Activated CD4-positive, alpha-beta T cell treated with anti-CD3 and anti-CD28 coated beads, Interleukin-2, amount 10 ng/mL, durations not matched to agents 24 days and 14 days (primary cell): Measurements from ENCODE around the gene SMIM45.
A peak's percentile ranks its signal among the peaks of the same experiment; 100 is the strongest.

ENCODE experiments used
- DNase-seq: peaks from one replicate; pipeline ENCODE4 v3.0.0; 2022
- H3K27ac Mint-ChIP-seq: one replicate; pipeline ENCODE4 v1.8.0; 2022; ENCODE audit warnings: mild to moderate bottlenecking, mixed read lengths
- H3K27me3 Mint-ChIP-seq: one replicate; pipeline ENCODE4 v1.8.0; 2022; ENCODE audit warnings: mixed read lengths
- H3K36me3 Mint-ChIP-seq: one replicate; pipeline ENCODE4 v1.8.0; 2022; ENCODE audit warnings: low read depth, mild to moderate bottlenecking, mixed read lengths
- H3K4me1 Mint-ChIP-seq: one replicate; pipeline ENCODE4 v1.8.0; 2021; ENCODE audit warnings: mixed read lengths
- H3K4me3 Mint-ChIP-seq: one replicate; pipeline ENCODE4 v1.8.0; 2022; ENCODE audit warnings: mild to moderate bottlenecking, moderate library complexity, mixed read lengths
- H3K9me3 Mint-ChIP-seq: one replicate; pipeline ENCODE4 v1.8.0; 2021; ENCODE audit warnings: mixed read lengths
- intact Hi-C: fragments of 100-400 bp; cut with micrococcal nuclease; formaldehyde crosslinking; loops from one replicate; pipeline ENCODE4 v1.15.1; 2023

Gene SMIM45

GRCh38 chr22:41912338-41913039 lies 39.5 kb upstream of the SMIM45 start:
- Mint-ChIP-seq H3K36me3 (peaks cover 18% of the 10 kb centered on the region), H3K9me3 (no peaks in the 10 kb centered on the region), H3K27me3 (peaks cover 47% of the 10 kb centered on the region), H3K4me3 (peak overlapping the region; percentile 79), H3K27ac (no peak overlapping the region), H3K4me1 (peaks cover 35% of the 10 kb centered on the region)
- intact Hi-C loops, result no loop called here
- no peak for DNase-seq

DNA sequence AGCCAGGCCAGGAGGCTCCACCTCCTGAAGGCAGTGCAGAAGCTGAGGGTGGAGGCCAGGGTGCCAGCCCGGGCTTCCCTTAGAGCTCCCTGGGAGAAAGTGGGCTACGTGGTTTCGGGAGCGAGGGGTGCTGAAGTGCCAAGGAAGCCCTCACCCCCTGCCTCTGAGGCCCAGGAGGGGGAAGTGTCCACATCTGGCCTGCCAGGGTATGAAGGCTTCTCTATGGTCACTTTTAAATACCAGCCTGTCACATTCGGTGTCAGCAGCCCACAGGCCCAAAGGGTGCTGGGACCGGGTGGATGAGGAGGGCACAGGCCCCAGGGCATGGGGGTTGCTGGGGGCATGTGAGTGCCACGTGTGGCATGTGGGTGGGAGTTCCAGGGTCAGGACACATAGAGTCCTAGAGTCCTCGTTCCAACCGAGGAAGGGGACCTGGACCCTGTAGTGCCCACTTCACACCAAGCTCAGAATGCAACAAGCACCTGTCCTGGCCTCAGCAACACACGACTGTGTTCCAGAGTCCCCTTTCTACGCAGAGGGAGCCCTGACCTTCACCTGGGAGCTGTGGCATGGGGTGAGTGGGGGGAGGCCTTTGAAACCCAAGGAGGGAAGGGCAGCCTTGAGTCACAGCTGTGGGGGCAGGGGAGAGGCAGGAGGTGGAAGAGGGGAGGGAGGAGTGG lies 38.8 kb upstream of the SMIM45 start:
- Mint-ChIP-seq H3K4me1 (peaks cover 35% of the 10 kb centered on the region), H3K27ac (peak overlapping the region; percentile 73), H3K9me3 (no peaks in the 10 kb centered on the region), H3K27me3 (peaks cover 47% of the 10 kb centered on the region), H3K36me3 (peaks cover 16% of the 10 kb centered on the region), H3K4me3 (peak overlapping the region; percentile 79)
- DNase-seq, result no peak
- intact Hi-C loops, result no loop called here

DNA sequence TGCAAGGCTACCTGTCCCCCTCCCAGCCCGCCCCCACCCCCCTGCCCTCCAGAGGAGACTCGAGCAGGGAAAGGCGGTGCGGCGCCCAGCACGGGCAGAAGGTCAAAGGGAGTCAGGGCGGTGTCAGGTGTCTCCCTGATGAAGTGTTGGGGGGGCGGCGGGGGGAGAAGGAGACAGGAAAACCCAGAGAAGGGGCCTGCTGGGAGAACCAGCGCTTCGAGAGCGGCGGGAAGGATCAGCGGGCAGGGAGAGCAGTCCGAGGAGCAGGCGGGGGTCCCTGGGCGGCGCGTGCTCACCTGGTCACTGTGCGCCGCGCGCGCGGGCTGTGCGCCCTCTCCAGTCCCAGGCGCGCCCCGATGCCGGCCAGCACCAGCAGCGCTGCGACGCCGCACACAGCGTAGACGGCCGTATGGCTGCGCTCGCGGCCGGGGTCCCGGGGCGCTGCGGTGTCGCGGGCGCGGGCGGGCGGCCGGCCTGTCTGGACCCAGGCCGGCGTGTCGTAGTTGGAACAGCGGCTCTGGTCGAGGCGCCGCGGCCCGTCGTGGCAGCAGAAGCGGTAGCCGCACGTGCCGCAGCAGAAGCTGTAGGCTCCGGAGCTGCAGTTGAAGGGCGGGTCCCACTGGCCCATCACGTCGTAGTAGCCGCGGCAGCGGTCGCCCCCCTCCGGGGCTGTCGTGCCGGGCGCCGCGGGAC lies 38.0 kb upstream of the SMIM45 start:
- Mint-ChIP-seq H3K27ac (peak overlapping the region; percentile 34), H3K36me3 (peaks cover 14% of the 10 kb centered on the region), H3K27me3 (peaks cover 44% of the 10 kb centered on the region), H3K9me3 (no peaks in the 10 kb centered on the region), H3K4me1 (peaks cover 30% of the 10 kb centered on the region), H3K4me3 (peak overlapping the region; percentile 60)
- intact Hi-C loops, result no loop called here
- no peak for DNase-seq

- intact Hi-C loops, result no loop called here
- Mint-ChIP-seq H3K27me3 (peaks cover 42% of the 10 kb centered on the region), H3K4me1 (peaks cover 30% of the 10 kb centered on the region), H3K27ac (no peak overlapping the region), H3K36me3 (peaks cover 12% of the 10 kb centered on the region), H3K4me3 (no peak overlapping the region), H3K9me3 (no peaks in the 10 kb centered on the region)
- no peak for DNase-seq
Measured at GRCh38 chr22:41914611-41915034, 37.3 kb upstream of the SMIM45 start.

DNA sequence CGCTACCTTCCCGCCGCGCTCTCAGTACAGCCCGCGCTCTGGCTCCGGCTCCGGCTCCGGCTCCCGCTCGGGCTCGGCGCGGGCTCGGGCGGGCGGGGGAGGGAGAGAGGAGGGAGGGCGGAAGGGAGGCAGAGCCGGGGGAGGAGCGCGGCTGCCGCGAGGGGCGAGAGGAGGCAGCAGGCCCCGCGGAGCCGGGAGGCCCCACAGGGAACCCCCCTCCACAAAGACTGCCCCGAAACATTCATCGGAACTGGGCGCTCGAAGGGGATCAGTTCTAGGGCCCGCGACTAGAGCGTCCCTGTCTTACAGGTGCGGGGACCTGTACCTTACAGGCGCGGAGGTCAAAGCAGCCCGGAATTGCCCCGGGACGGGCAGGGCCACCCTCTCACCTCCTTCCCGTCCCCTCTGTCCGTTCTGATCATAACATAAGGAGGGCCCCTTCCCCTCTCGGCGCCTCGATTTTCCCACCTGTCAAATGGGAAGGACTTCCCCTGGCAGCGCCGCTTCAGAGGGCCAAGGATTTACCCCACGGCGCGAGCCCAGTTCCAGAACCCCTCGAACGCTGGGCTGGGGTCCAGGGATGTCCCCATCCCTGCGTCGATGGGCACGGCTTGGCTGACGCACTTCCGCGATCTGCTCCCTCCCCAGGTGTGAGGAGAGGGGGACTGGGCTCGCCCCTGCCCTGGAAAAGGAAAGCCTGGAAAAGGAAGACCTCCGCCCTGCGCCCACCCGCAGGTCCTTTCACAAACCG lies 36.7 kb upstream of the SMIM45 start, which contains the start of gene SHISA8:
TSS of gene SHISA8 (minus strand) at position 40 of the 751 bp plus-strand sequence. CDS start 407 bp downstream, outside the sequence.
- peak within 1 kb of the TSS; percentile 45 for H3K27ac Mint-ChIP-seq
- H3K9me3 Mint-ChIP-seq, result no peaks in the 10 kb centered on the region
- intact Hi-C loops, result no loop called here
- H3K36me3 Mint-ChIP-seq, result peaks cover 12% of the 10 kb centered on the region
- peak; percentile 90 for DNase-seq
- peaks cover 30% of the 10 kb centered on the region for H3K4me1 Mint-ChIP-seq
- peak within 1 kb of the TSS; percentile 66 for H3K4me3 Mint-ChIP-seq
- peaks cover 42% of the 10 kb centered on the region for H3K27me3 Mint-ChIP-seq

DNA sequence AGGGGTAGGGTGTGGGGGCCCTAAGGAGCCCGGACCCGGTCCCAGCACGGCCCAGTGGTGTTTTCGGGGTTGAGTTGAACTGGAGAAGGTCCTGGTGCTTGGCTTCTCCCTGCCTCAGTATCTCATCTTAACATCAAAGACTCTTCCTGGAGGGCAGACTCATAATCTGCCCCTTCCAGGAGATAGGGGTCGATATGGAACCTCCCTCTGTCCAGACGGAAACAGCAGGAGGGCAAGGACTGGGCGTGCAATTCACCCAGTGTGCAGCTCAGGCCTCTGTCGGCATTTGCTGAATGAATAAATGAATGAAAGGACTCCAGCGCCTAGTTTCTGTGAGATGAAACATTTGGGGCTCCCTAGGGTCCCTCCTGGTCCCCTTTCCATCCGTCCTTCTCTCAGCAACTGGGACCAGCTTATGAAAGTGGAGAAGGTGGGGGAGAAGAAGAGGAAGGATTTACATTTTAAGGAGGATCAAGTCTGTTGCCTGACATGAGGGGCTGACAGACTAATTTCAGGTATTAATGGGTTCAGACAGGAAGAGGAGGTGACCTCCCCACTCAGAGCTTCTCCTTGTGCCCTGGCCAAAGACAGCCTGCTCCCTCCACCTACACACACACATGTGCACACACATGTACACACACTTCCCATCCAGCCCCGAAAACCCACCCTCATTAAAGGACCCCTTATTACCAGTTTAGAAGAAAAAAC lies 36.0 kb upstream of the SMIM45 start:
- intact Hi-C loops, result no loop called here
- peaks cover 12% of the 10 kb centered on the region for H3K36me3 Mint-ChIP-seq
- H3K27ac Mint-ChIP-seq, result peak overlapping the region; percentile 45
- DNase-seq, result no peak
- no peaks in the 10 kb centered on the region for H3K9me3 Mint-ChIP-seq
- H3K4me1 Mint-ChIP-seq, result peaks cover 32% of the 10 kb centered on the region
- H3K27me3 Mint-ChIP-seq, result peaks cover 42% of the 10 kb centered on the region
- peak overlapping the region; percentile 66 for H3K4me3 Mint-ChIP-seq

DNA sequence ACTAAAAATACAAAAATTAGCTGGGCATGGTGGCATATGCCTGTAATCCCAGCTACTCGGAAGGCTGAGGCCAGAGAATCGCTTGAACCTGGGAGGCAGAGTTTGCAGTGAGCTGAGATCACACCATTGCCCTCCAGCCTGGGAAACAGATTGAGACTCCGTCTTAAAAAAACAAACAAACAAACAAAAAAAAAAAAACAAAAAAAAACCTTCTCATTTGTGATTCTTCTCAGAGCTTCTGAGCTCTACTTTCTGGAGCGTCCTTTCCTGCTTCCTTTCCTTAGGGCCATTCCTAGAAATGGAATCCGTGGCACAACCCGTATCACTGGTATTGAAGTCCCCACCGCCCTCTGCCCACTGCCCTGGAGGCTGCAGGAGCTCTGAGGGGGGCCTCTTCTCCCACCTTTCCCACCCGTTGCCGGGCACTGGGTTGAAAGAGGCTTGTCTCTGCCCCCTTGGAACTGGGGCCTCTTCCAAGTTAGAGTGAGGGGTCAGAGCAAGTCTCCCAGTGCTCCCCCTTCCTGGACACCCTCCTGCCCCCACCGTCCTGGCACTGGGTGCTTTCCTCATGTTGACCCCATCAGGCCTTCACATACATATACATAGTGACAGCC lies 35.1 kb upstream of the SMIM45 start:
- Mint-ChIP-seq H3K4me3 (no peak overlapping the region), H3K9me3 (no peaks in the 10 kb centered on the region), H3K27ac (no peak overlapping the region)

DNA sequence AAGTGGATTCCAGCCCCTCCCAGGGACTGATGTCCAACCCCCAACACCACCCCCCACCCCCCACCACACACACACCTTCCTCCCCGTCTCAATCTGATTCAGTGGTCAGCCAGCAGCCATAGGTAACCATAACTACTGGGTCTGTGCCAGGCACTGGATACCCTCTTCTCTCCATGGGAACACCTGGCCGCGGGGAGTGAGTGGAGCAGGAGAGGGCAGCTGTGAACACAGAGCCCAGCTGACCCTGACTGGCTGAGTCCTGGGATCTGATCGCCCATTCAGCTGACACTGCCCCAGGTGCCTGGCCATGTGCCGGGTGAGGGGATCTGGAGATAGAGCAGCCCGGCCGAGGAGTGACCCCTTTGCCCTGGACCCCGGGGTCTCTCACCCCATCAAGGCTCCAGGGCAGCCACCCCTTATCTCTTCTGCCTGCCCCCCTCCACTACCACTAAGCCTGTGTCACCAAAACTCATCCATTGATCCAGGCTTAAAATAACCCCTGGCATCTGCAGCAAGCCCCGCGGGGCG lies 34.5 kb upstream of the SMIM45 start:
- no peaks in the 10 kb centered on the region for H3K9me3 Mint-ChIP-seq
- DNase-seq, result no peak
- H3K36me3 Mint-ChIP-seq, result peaks cover 7% of the 10 kb centered on the region
- peaks cover 26% of the 10 kb centered on the region for H3K4me1 Mint-ChIP-seq
- H3K27ac Mint-ChIP-seq, result no peak overlapping the region
- no peak overlapping the region for H3K4me3 Mint-ChIP-seq
- H3K27me3 Mint-ChIP-seq, result peaks cover 30% of the 10 kb centered on the region
- intact Hi-C loops, result no loop called here

More for the DNA sequence above, 35.1 kb upstream of the SMIM45 start:
- H3K4me1 Mint-ChIP-seq, result peaks cover 28% of the 10 kb centered on the region
- intact Hi-C loops, result no loop called here
- H3K27me3 Mint-ChIP-seq, result peaks cover 36% of the 10 kb centered on the region
- H3K36me3 Mint-ChIP-seq, result peaks cover 7% of the 10 kb centered on the region
- no peak for DNase-seq

DNA sequence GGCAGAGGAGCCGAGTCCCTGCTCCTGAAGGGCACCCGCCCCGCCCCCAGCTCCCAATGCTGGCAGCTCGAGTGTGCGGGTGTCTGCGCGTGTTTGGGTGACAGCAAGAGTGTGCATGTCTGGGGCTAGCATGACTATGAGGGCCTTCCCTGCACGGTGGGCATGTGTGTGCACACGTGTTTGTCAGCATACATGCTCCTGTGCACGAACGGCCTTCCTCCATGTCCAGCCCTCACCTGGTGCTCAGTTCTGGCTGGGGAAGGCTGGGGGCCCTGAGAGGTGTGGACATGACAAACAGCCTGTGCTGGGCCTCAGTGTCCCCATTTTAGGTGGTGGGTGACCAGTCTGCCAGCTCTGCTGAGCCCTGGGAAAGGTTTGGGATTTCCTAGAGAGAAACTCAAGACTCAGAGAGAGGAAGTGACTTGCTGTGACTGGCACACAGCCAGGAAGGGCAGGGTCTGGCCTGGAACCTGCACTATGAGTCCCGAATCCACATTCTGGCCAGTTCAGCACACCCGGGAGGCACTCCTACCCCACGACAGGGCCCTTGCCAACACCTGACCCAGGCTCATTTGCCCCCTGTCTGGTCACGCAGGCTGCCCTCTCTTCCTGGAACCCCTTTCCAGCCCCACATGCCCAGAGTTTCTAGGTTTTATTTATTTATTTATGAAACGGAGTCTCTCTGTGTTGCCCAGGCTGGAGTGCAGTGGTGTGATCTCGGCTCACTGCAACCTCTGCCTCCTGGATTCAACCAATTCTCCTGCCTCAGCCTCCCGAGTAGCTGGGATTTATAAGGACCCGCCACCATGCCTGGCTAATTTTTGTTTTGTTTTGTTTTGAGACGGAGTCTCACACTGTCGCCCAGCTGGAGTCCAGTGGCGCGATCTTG lies 33.8 kb upstream of the SMIM45 start:
- Mint-ChIP-seq H3K9me3 (no peaks in the 10 kb centered on the region), H3K27me3 (peaks cover 23% of the 10 kb centered on the region), H3K4me3 (peak overlapping the region; percentile 49), H3K4me1 (peaks cover 21% of the 10 kb centered on the region), H3K36me3 (peaks cover 4% of the 10 kb centered on the region), H3K27ac (no peak overlapping the region)
- DNase-seq, result no peak
- intact Hi-C loops, result loop anchor here (2.0 kb wide), 1 partner anchor 23 kb away; no protein-coding TSS in a partner anchor

GRCh38 chr22:41919357-41920224 lies 32.4 kb upstream of the SMIM45 start:
- peak overlapping the region; percentile 63 for H3K27ac Mint-ChIP-seq
- intact Hi-C loops, result loop anchor here (2.0 kb wide), 1 partner anchor 21 kb away; no protein-coding TSS in a partner anchor
- peak; percentile 83 for DNase-seq

More at GRCh38 chr22:41919357-41920224, 32.4 kb upstream of the SMIM45 start:
- Mint-ChIP-seq H3K36me3 (peaks cover 2% of the 10 kb centered on the region), H3K27me3 (peaks cover 20% of the 10 kb centered on the region), H3K9me3 (no peaks in the 10 kb centered on the region), H3K4me3 (peak overlapping the region; percentile 73), H3K4me1 (peaks cover 18% of the 10 kb centered on the region)
